Heart right ventricle (tissue), 16 donors: ENCODE measurements around the gene CD81. TPM values are rescaled to one million over a fixed set of nuclear protein-coding genes. Genes with fewer than 3 reads are reported as not detected.

ENCODE experiments used
- ATAC-seq, 8 donors: fragments of 200-7000 bp; cut with Tn5 transposase; one replicate each; pipeline ENCODE4 v1.9.1; 2020; ENCODE audit warnings: mild to moderate bottlenecking in 8 of 8, moderate library complexity in 8 of 8, moderate number of reproducible peaks in 1 of 8
- DNase-seq, 2 donors: peaks; one replicate each; pipeline ENCODE4 v3.0.0-alpha.2; 2020
- H3K27ac ChIP-seq, 10 donors: fragments of 200-600 bp; sonication (generic) in 2 of 10; one replicate each; pipeline versions ENCODE4 v1.5.0 to v1.8.0; 2020 to 2022; ENCODE audit warnings: mild to moderate bottlenecking in 3 of 10
- H3K27me3 ChIP-seq, 7 donors: fragments of 200-600 bp; one replicate each; pipeline ENCODE4 v1.8.0; 2021 to 2022; ENCODE audit warnings: mild to moderate bottlenecking in 2 of 7
- H3K36me3 ChIP-seq, 9 donors: fragments of 200-600 bp; sonication (generic) in 1 of 9; one replicate each; pipeline versions ENCODE4 v1.5.0 to v1.8.0; 2020 to 2022; ENCODE audit warnings: mild to moderate bottlenecking in 2 of 9
- H3K4me1 ChIP-seq, 9 donors: fragments of 200-600 bp; sonication (generic) in 1 of 9; one replicate each; pipeline versions ENCODE4 v1.5.0 to v1.8.0; 2020 to 2022; ENCODE audit warnings: mild to moderate bottlenecking in 4 of 9
- H3K4me3 ChIP-seq, 10 donors: fragments of 200-600 bp; sonication (generic) in 2 of 10; one replicate each; pipeline versions ENCODE4 v1.5.0 to v1.8.0; 2020 to 2022; ENCODE audit warnings: mild to moderate bottlenecking in 7 of 10, moderate library complexity in 2 of 10
- H3K9me3 ChIP-seq, 11 donors: fragments of 200-600 bp in 10 of 11; sonication (generic) in 2 of 11; one replicate each; pipeline versions ENCODE4 v1.5.0 to v1.8.0; 2013 to 2022; ENCODE audit warnings: mild to moderate bottlenecking in 2 of 11, control low read depth in 1 of 11, moderate library complexity in 1 of 11
- CTCF ChIP-seq, 9 donors: fragments of 200-600 bp; sonication (generic) in 2 of 9; IDR thresholded peaks; one replicate each; pipeline versions ENCODE4 v1.5.0 to v1.8.0; 2021 to 2022; ENCODE audit warnings: antibody characterized with exemption in 9 of 9, mild to moderate bottlenecking in 5 of 9, moderate library complexity in 1 of 9
- WGBS, 2 donors: extraction: QIAGEN DNeasy Blood & Tissue Kit; methylation state at CpG; one replicate each; pipeline ENCODE4 v1.1.7; 2013; ENCODE audit warnings: inconsistent platforms in 1 of 2; 5-methylcytosine and 5-hydroxymethylcytosine counted together
- intact Hi-C, 10 donors: fragments of 100-400 bp; cut with DNase I; formaldehyde crosslinking; loops; one replicate each; pipeline versions ENCODE4 v1.11.1 to v1.14.2; 2022
- polyA plus RNA-seq, 2 donors: library from polyadenylated mRNA; stranded (reverse); fragments of 200-250 nt; gene quantifications; one replicate each; pipeline ENCODE4 v1.2.3, GENCODE V29; 2013
- total RNA-seq, 10 donors: library from RNA; stranded (reverse); fragmentation: NEBNext Ultra II Directional in 3 of 10; extraction: Animal tissue kit (Norgen Biotek cat#: 25700) in 3 of 10; gene quantifications; one replicate each; pipeline versions ENCODE4 v1.2.1 to v1.2.4, GENCODE V29; 2021 to 2023
- donor health status: Arrhythmogenic right ventricular cardiomyopathy.
- donor health status: ischemic (EF 13 %, LVEDD 7.1; RV severe dilation, severe dysfunction).
- donor health status: healthy with polysubstance abuse.
- donor health status: DM: no; HTN: yes; CAD: no.
- donor health status: DM: no; HTN: no; CAD: no.
- donor health status: ischemic (EF 25% LVEDD 6.9; RV normal size, moderate dysfunction).
- donor health status: ischemic (EF 25% LVEDD 5.7; RV mildly dilated, moderate dysfunction).
- donor health status: healthy.
- donor health status: DM: yes; HTN: yes; CAD: no.
- donor health status: Ischemic cardiomyopathy.
- donor health status: ischemic (EF 35%, LVEDD 5.7; RV mildly dilated, moderate dysfunction).
- donor health status: nonischemic (EF 11% LVEDD 7.7; RV severe dilation, severe dysfunction).
- donor health status: DM: yes; HTN: yes; CAD: no.
- donor health status: PGD.
- donor health status: ischemic (EF 29% LVEDD 5.4; RV normal size, mild dysfunction).
- donor health status: nonischemic (EF 23%, LVEDD 6.1; RV moderate dilation, normal function).

CD81 gene
- total and polyA plus RNA-seq, 12 donors: 346 to 959 (median 513) TPM

GRCh38 chr11:2345050-2345449 is 32.1 kb upstream of the CD81 start:
- WGBS, 2 donors: 87 to 92% methylated on average over 2 of the region's 2 CpGs
- DNase-seq: no peak
- peaks cover 0 to 23% (median 10%) of the 10 kb centered on the region in 11 donors for H3K9me3 ChIP-seq
- no peak for ATAC-seq
- no peak for TF ChIP-seq CTCF (IDR thresholded peaks at IDR 0.05)
- intact Hi-C loops: no loop called here
- no peaks in the 10 kb centered on the region for H3K4me1 ChIP-seq
- H3K27me3 ChIP-seq: no peaks in the 10 kb centered on the region
- H3K27ac ChIP-seq: no peak overlapping the region
- H3K36me3 ChIP-seq: no peaks in the 10 kb centered on the region
- H3K4me3 ChIP-seq: no peak overlapping the region

- WGBS, 2 donors: 86 to 91% methylated on average over 4 of the region's 4 CpGs
Measured at GRCh38 chr11:2346014-2346413, 31.1 kb upstream of the CD81 start.

DNA sequence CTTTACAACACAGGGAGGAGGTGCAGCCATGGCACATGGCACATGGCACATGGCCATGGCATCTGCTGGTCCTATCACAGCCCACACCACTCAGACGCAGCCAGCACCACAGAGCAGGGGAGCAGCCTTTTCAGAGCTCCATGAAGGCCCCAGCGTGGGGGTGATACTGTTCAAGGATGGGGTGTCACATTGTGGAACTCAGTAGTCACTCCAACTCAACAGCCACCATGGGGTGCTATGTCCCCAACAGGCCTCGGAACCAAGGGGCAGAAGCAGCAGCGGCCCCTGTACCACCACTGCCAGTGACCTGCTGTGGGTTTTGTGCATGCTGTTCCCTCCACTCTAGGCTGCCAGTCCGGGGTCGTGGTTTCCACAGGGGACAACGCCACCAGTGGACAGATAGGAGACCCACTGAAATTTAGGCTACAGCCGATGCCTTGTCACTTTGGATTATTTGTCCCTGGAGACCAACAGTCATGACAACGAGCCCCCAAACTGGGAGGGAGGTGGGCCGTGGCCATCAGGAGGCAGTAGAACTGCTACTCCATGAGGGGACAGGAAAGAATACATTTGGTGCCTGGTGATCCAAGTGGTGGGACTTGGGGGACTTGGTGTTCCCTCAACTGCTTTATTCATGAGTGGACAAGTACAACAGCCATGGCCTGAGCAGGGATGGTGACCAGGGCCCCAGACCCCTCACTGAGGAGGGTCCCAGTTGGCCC is 30.4 kb upstream of the CD81 start:
- TF ChIP-seq CTCF (IDR thresholded peaks at IDR 0.05): no peak
- no peak for ATAC-seq
- 89 to 92% methylated on average over 10 of the region's 10 CpGs for WGBS, 2 donors
- no peaks in the 10 kb centered on the region for H3K36me3 ChIP-seq
- peaks cover 0 to 28% (median 10%) of the 10 kb centered on the region in 11 donors for H3K9me3 ChIP-seq
- intact Hi-C loops: no loop called here
- no peaks in the 10 kb centered on the region for H3K4me1 ChIP-seq
- no peak for DNase-seq
- H3K27me3 ChIP-seq: no peaks in the 10 kb centered on the region
- H3K4me3 ChIP-seq: no peak overlapping the region
- no peak overlapping the region for H3K27ac ChIP-seq

More at GRCh38 chr11:2346014-2346413, 31.1 kb upstream of the CD81 start:
- H3K4me3 ChIP-seq: no peak overlapping the region
- H3K27me3 ChIP-seq: no peaks in the 10 kb centered on the region
- DNase-seq (no peak), ATAC-seq (no peak)
- H3K36me3 ChIP-seq: no peaks in the 10 kb centered on the region
- H3K4me1 ChIP-seq: no peaks in the 10 kb centered on the region
- no peak for TF ChIP-seq CTCF (IDR thresholded peaks at IDR 0.05)
- H3K27ac ChIP-seq: no peak overlapping the region
- peaks cover 0 to 28% (median 10%) of the 10 kb centered on the region in 11 donors for H3K9me3 ChIP-seq
- intact Hi-C loops: no loop called here

GRCh38 chr11:2347308-2347830 is 29.7 kb upstream of the CD81 start:
- DNase-seq: no peak
- Histone ChIP-seq H3K27ac (no peak overlapping the region), H3K27me3 (no peaks in the 10 kb centered on the region), H3K9me3 (peaks cover 0 to 28% (median 10%) of the 10 kb centered on the region in 11 donors), H3K36me3 (no peaks in the 10 kb centered on the region), H3K4me1 (no peaks in the 10 kb centered on the region), H3K4me3 (no peak overlapping the region)
- intact Hi-C loops: no loop called here
- WGBS, 2 donors: 88 to 96% methylated on average over 9 of the region's 9 CpGs
- ATAC-seq: no peak
- no peak for TF ChIP-seq CTCF (IDR thresholded peaks at IDR 0.05)
